IMR-90 (cell line): ENCODE measurements around the gene CLPX. TPM values are rescaled to one million over a fixed set of nuclear protein-coding genes. Genes with fewer than 3 reads are reported as not detected.

Experiments used
- ATAC-seq: fragments of 200-7000 bp; cut with Tn5 transposase; 2 replicates; pipeline ENCODE4 v1.9.1; 2020; ENCODE audit warnings: low read depth, mild to moderate bottlenecking, moderate library complexity
- BruUV-seq: library from RNA; stranded (reverse); fragments of 400-500 nt; replicated peaks from 2 replicates; lab custom pipeline; 2021; lab: Mats Ljungman, UMichigan
- CTCF ChIA-PET: fragments of 300-600 bp; formaldehyde crosslinking; extraction: SDS; loops from one replicate; lab custom pipeline; 2021; ENCODE audit warnings: antibody characterized with exemption; lab: Yijun Ruan, JAX
- POLR2A ChIA-PET: fragments of 300-600 bp; sonication (Branson Sonifier 250); formaldehyde crosslinking; loops from one replicate; lab custom pipeline; 2022; ENCODE audit warnings: antibody characterized with exemption; ENCODE audit not compliant: unreplicated experiment; lab: Charles Lee
- DNase-seq: peaks from one replicate; pipeline ENCODE4 v3.0.0; 2013
- H2AFZ ChIP-seq: replicated peaks from 2 replicates; pipeline ENCODE3; 2013; ENCODE audit warnings: low read length, mild to moderate bottlenecking; ENCODE audit not compliant: poor library complexity
- H2AK5ac ChIP-seq: 2 replicates; pipeline ENCODE4 v1.6.1; 2013; ENCODE audit warnings: low read depth, low read length, inconsistent platforms
- H2AK9ac ChIP-seq: replicated peaks from 2 replicates; pipeline ENCODE3; 2013; ENCODE audit warnings: mild to moderate bottlenecking, low read depth, low read length, moderate library complexity; ENCODE audit not compliant: poor library complexity
- H2BK120ac ChIP-seq: 2 replicates; pipeline ENCODE4 v1.6.1; 2013; ENCODE audit warnings: low read depth, low read length, inconsistent platforms
- H2BK15ac ChIP-seq: 3 replicates; pipeline ENCODE4 v1.6.1; 2013; ENCODE audit warnings: low read depth, low read length, inconsistent platforms
- H2BK20ac ChIP-seq: 2 replicates; pipeline ENCODE4 v1.6.1; 2013; ENCODE audit warnings: low read depth, mild to moderate bottlenecking, inconsistent platforms, low read length, moderate library complexity
- H2BK5ac ChIP-seq: 2 replicates; pipeline ENCODE4 v1.6.1; 2013; ENCODE audit warnings: mild to moderate bottlenecking, low read depth, low read length, inconsistent platforms; ENCODE audit not compliant: poor library complexity, severe bottlenecking
- H3K14ac ChIP-seq: replicated peaks from 2 replicates; pipeline ENCODE4 v1.6.1; 2013; ENCODE audit warnings: low read depth, low read length, inconsistent platforms
- H3K18ac ChIP-seq: 2 replicates; pipeline ENCODE4 v1.6.1; 2013; ENCODE audit warnings: low read depth, low read length, control low read depth
- H3K23ac ChIP-seq: 2 replicates; pipeline ENCODE4 v1.6.1; 2013; ENCODE audit warnings: low read depth, low read length, inconsistent platforms
- H3K27ac ChIP-seq: 2 replicates; pipeline ENCODE4 v1.5.1; 2013; ENCODE audit warnings: mild to moderate bottlenecking, control low read depth, low read length; ENCODE audit not compliant: insufficient read depth
- H3K27me3 ChIP-seq: 2 replicates; pipeline ENCODE4 v1.6.1; 2013; ENCODE audit warnings: low read length; ENCODE audit not compliant: control insufficient read depth, insufficient read depth
- H3K36me3 ChIP-seq: 2 replicates; pipeline ENCODE4 v1.6.1; 2013; ENCODE audit warnings: low read length, mixed read lengths; ENCODE audit not compliant: control insufficient read depth, insufficient read depth
- H3K4ac ChIP-seq: 2 replicates; pipeline ENCODE4 v1.6.1; 2013; ENCODE audit warnings: low read depth, low read length, inconsistent platforms
- H3K4me1 ChIP-seq: 2 replicates; pipeline ENCODE4 v1.6.1; 2013; ENCODE audit warnings: low read length, mixed read lengths; ENCODE audit not compliant: control insufficient read depth, insufficient read depth
- H3K4me2 ChIP-seq: 2 replicates; pipeline ENCODE4 v1.6.1; 2013; ENCODE audit warnings: low read depth, mild to moderate bottlenecking, control low read depth, low read length, moderate library complexity
- H3K4me3 ChIP-seq: 2 replicates; pipeline ENCODE4 v1.5.1; 2013; ENCODE audit warnings: low read depth, mild to moderate bottlenecking, control low read depth, low read length, moderate library complexity; ENCODE audit not compliant: insufficient read depth
- H3K56ac ChIP-seq: 2 replicates; pipeline ENCODE4 v1.6.1; 2013; ENCODE audit warnings: low read length, inconsistent platforms; ENCODE audit not compliant: insufficient read depth; ENCODE audit errors: extremely low read depth
- H3K79me1 ChIP-seq, 2 experiments: 2 replicates each; pipeline ENCODE4 v1.6.1; 2013; ENCODE audit warnings: low read length in 2 of 2, inconsistent platforms in 1 of 2, low read depth in 1 of 2
- H3K9ac ChIP-seq: 2 replicates; pipeline ENCODE4 v1.6.1; 2013; ENCODE audit warnings: low read depth, low read length, control low read depth
- H3K9me1 ChIP-seq: 2 replicates; pipeline ENCODE4 v1.6.1; 2013; ENCODE audit warnings: low read length, inconsistent platforms; ENCODE audit not compliant: insufficient read depth
- H3K9me3 ChIP-seq: 2 replicates; pipeline ENCODE4 v1.6.1; 2013; ENCODE audit warnings: low read length; ENCODE audit not compliant: control insufficient read depth, insufficient read depth
- H4K20me1 ChIP-seq: 2 replicates; pipeline ENCODE4 v1.6.1; 2013; ENCODE audit warnings: low read length, inconsistent platforms; ENCODE audit not compliant: insufficient read depth
- H4K5ac ChIP-seq: 2 replicates; pipeline ENCODE4 v1.6.1; 2013; ENCODE audit warnings: mild to moderate bottlenecking, low read depth, low read length, control low read depth
- H4K8ac ChIP-seq, 2 experiments: 2 replicates each; pipeline ENCODE4 v1.6.1; 2013; ENCODE audit warnings: low read depth in 2 of 2, low read length in 2 of 2, control low read depth in 1 of 2, inconsistent platforms in 1 of 2
- H4K91ac ChIP-seq: 2 replicates; pipeline ENCODE4 v1.6.1; 2013; ENCODE audit warnings: low read depth, low read length, inconsistent platforms; ENCODE audit not compliant: insufficient read depth
- RFX5 ChIP-seq: IDR thresholded peaks from 2 replicates; pipeline ENCODE4 v1.8.0; 2012; ENCODE audit warnings: low read depth, mild to moderate bottlenecking, low read length, moderate library complexity
- whole genome bisulfite sequencing, 2 experiments: methylation state at CpG; one replicate each; pipeline versions ENCODE4 v1.1.5 to v1.1.7; 2013; ENCODE audit warnings: missing lambda C conversion rate in 2 of 2; ENCODE audit not compliant: insufficient read length in 1 of 2; ENCODE audit errors: extremely low coverage in 2 of 2; 5-methylcytosine and 5-hydroxymethylcytosine counted together
- dilution Hi-C: fragments of 300-500 bp; cut with HindIII; formaldehyde crosslinking; loops from one replicate; pipeline ENCODE4 v1.14.3; 2018; ENCODE audit warnings: low sequenced_read_pairs; ENCODE audit not compliant: unreplicated experiment
- in situ Hi-C: fragments of 300-500 bp; cut with MboI; formaldehyde crosslinking; loops from 3 replicates; pipeline ENCODE4 v1.14.3; 2019; ENCODE audit warnings: low sequenced_read_pairs, inconsistent platforms, mixed read lengths
- intact Hi-C: fragments of 100-400 bp; cut with micrococcal nuclease; formaldehyde crosslinking; loops from 2 replicates; pipeline ENCODE4 v1.10.0; 2022
- polyA plus RNA-seq, 3 experiments: library from polyadenylated mRNA; depleted of rRNA; stranded (reverse); fragments of >200 nt; gene quantifications; 2 replicates each; pipeline ENCODE4 v1.2.3, GENCODE V29; 2012; ENCODE audit warnings: low replicate concordance in 1 of 3
- total RNA-seq: library from RNA; depleted of rRNA; stranded (reverse); fragments of >200 nt; gene quantifications from 2 replicates; pipeline ENCODE4 v1.2.3, GENCODE V29; 2012

Gene CLPX
- total and polyA plus RNA-seq, 2 of the 4 experiments (the other 2 are of a cell fraction), result 25.8 to 26.9 TPM

DNA sequence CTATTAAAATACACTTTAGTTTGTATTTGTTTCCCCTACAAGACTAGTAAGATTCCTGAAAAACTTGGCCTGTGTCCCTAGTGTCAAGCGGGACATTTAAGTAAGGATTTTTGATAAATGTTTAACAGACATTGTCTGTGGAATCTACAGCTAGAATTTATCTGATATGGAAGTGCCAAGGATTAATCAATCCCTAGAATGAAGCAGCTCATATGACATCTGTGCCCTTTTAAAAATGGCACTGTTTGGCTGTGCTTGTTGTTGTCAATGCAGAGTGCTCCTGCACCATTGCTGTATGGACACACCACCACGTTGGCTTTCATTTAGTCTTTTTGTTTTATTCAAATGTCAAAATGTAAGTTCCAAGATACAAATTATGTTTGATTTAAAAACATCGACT, 37.2 kb downstream of the CLPX start:
- no peak overlapping the region for H3K4ac ChIP-seq
- no TSS peak for BruUV-seq
- H3K9ac ChIP-seq, result no peak overlapping the region
- peaks cover 15% of the 10 kb centered on the region for H3K36me3 ChIP-seq
- H3K27ac ChIP-seq, result no peak overlapping the region
- no peak overlapping the region for H2BK120ac ChIP-seq
- TF ChIP-seq RFX5, result no peak
- no peaks in the 10 kb centered on the region for H3K79me1 ChIP-seq
- H2BK20ac ChIP-seq, result no peak overlapping the region
- no peak overlapping the region for H2BK15ac ChIP-seq
- H4K20me1 ChIP-seq, result no peaks in the 10 kb centered on the region
- H3K27me3 ChIP-seq, result no peaks in the 10 kb centered on the region
- H2AK9ac ChIP-seq, result no peak overlapping the region
- H4K8ac ChIP-seq, result no peak overlapping the region
- H2AK5ac ChIP-seq, result no peak overlapping the region
- H3K56ac ChIP-seq, result no peak overlapping the region
- dilution Hi-C loops (no loop called here), in situ Hi-C loops (no loop called here), intact Hi-C loops (no loop called here)
- ATAC-seq (no peak), DNase-seq (no peak)
- no peak overlapping the region for H3K4me2 ChIP-seq
- no peak overlapping the region for H4K91ac ChIP-seq
- H2AFZ ChIP-seq, result no peak overlapping the region
- H3K18ac ChIP-seq, result no peak overlapping the region
- no peaks in the 10 kb centered on the region for H3K9me1 ChIP-seq
- no CpG with 5 or more reads among the region's 3 CpGs for WGBS, 2 experiments
- H3K14ac ChIP-seq, result no peak overlapping the region
- POLR2A ChIA-PET, result no interaction called here
- H4K5ac ChIP-seq, result no peak overlapping the region
- H3K4me1 ChIP-seq, result no peaks in the 10 kb centered on the region
- no peak overlapping the region for H3K4me3 ChIP-seq
- CTCF ChIA-PET, result interaction anchor here (1.3 kb wide), 1 partner anchor 46 kb away, joined by 3 read pairs; no protein-coding TSS in a partner anchor
- H2BK5ac ChIP-seq, result no peak overlapping the region
- no peak overlapping the region for H3K23ac ChIP-seq
- no peaks in the 10 kb centered on the region for H3K9me3 ChIP-seq
